HepG2 (cell line): Measurements from ENCODE around the gene SLC5A12. TPM values are rescaled to one million over a fixed set of nuclear protein-coding genes. Genes with fewer than 3 reads are reported as not detected.

Experiments used
- ATAC-seq: fragments of 200-7000 bp; cut with Tn5 transposase; 3 replicates; pipeline ENCODE4 v1.9.1; 2020; ENCODE audit warnings: mild to moderate bottlenecking, moderate library complexity
- BruUV-seq: library from RNA; stranded (reverse); fragments of 400-500 nt; replicated peaks from 2 replicates; lab custom pipeline; 2021; lab: Mats Ljungman, UMichigan
- CTCF ChIA-PET: fragments of 300-600 bp; formaldehyde crosslinking; extraction: SDS; loops from one replicate; lab custom pipeline; 2021; ENCODE audit warnings: low total read pairs, inconsistent platforms, low intra/inter-chr PET ratio; lab: Yijun Ruan, JAX
- POLR2A ChIA-PET: fragments of 350-600 bp; sonication (Branson Sonifier 250); formaldehyde crosslinking; loops from one replicate; lab custom pipeline; 2020; ENCODE audit warnings: antibody characterized with exemption, inconsistent platforms; lab: Yijun Ruan, JAX
- DNase-seq: peaks from one replicate; pipeline ENCODE4 v3.0.0-alpha.2; 2015; ENCODE audit warnings: low spot score
- FAIRE-seq: peaks from 3 replicates; lab custom pipeline; 2011; peaks lifted over from hg19 to GRCh38; lab: Jason Lieb, UNC
- H2AFZ ChIP-seq: one replicate; pipeline ENCODE4 v1.6.1; 2011; ENCODE audit warnings: low read length, inconsistent platforms
- H3K27ac ChIP-seq: fragments of 300-600 bp; 3 replicates; pipeline ENCODE4 v1.8.0; 2011; ENCODE audit warnings: mixed run types, mild to moderate bottlenecking, mixed read lengths, low read length, inconsistent platforms; ENCODE audit not compliant: insufficient read depth; ENCODE audit errors: extremely low read length
- H3K27me3 ChIP-seq, 2 experiments: fragments of 200-600 bp in 1 of 2; 2 replicates in 1 of 2; 3 replicates in 1 of 2; pipeline versions ENCODE4 v1.6.0 to v1.8.0; 2011; ENCODE audit warnings: low read length in 2 of 2, mild to moderate bottlenecking in 2 of 2, moderate library complexity in 2 of 2, inconsistent platforms in 1 of 2; ENCODE audit not compliant: insufficient read depth in 2 of 2, control insufficient read depth in 1 of 2
- H3K36me3 ChIP-seq, 2 experiments: fragments of 200-600 bp in 1 of 2; replicated peaks in 1 of 2; 2 replicates in 1 of 2; 3 replicates in 1 of 2; pipeline versions ENCODE4 v1.5.1 to v1.8.0; 2011; ENCODE audit warnings: low read length in 2 of 2, inconsistent platforms in 1 of 2; ENCODE audit not compliant: insufficient read depth in 2 of 2, control insufficient read depth in 1 of 2
- H3K4me1 ChIP-seq: 2 replicates; pipeline ENCODE4 v1.5.1; 2012; ENCODE audit warnings: low read length, inconsistent platforms; ENCODE audit not compliant: insufficient read depth
- H3K4me2 ChIP-seq: 2 replicates; pipeline ENCODE4 v1.6.0; 2011; ENCODE audit warnings: low read depth, low read length, inconsistent platforms
- H3K4me3 ChIP-seq, 3 experiments: fragments of 200-600 bp in 1 of 3; sonication (generic), shearing (Covaris generic) in 1 of 3; replicated peaks in 1 of 3; 2 replicates each; pipeline ENCODE4 v1.5.1; 2011 to 2016; ENCODE audit warnings: low read length in 3 of 3, inconsistent platforms in 2 of 3, low read depth in 2 of 3, mild to moderate bottlenecking in 2 of 3, control low read depth in 1 of 3, mixed read lengths in 1 of 3; ENCODE audit not compliant: insufficient read depth in 1 of 3
- H3K79me2 ChIP-seq: one replicate; pipeline ENCODE4 v1.6.1; 2011; ENCODE audit warnings: low read length, inconsistent platforms; ENCODE audit not compliant: insufficient read depth
- H3K9ac ChIP-seq: 2 replicates; pipeline ENCODE4 v1.6.0; 2011; ENCODE audit warnings: mild to moderate bottlenecking, low read depth, low read length, inconsistent platforms; ENCODE audit not compliant: insufficient read depth
- H3K9me3 ChIP-seq: 2 replicates; pipeline ENCODE4 v1.5.1; 2012; ENCODE audit warnings: mild to moderate bottlenecking, low read length
- H4K20me1 ChIP-seq: 2 replicates; pipeline ENCODE4 v1.6.0; 2011; ENCODE audit warnings: inconsistent platforms, mild to moderate bottlenecking, low read length, moderate library complexity; ENCODE audit not compliant: insufficient read depth
- BCL3 ChIP-seq: sonication (generic); formaldehyde crosslinking; IDR thresholded peaks from 2 replicates; pipeline ENCODE4 v1.5.1; 2020; ENCODE audit warnings: mild to moderate bottlenecking, missing genetic modification reagents, moderate library complexity
- BCL6 ChIP-seq: IDR thresholded peaks from 2 replicates; pipeline ENCODE4 v1.6.1; 2016; ENCODE audit warnings: missing genetic modification reagents, missing compliant biosample characterization
- CBX1 ChIP-seq: IDR thresholded peaks from one replicate; pipeline ENCODE4 v1.6.1; 2016; ENCODE audit warnings: antibody characterized with exemption, low read depth
- GPN1 ChIP-seq: sonication (generic); formaldehyde crosslinking; IDR thresholded peaks from 2 replicates; pipeline ENCODE4 v1.5.1; 2020; ENCODE audit warnings: missing genetic modification reagents, borderline replicate concordance
- LBX2 ChIP-seq: sonication (generic); formaldehyde crosslinking; IDR thresholded peaks from 2 replicates; pipeline ENCODE4 v1.5.0; 2020; ENCODE audit warnings: missing genetic modification reagents, mild to moderate bottlenecking, borderline replicate concordance
- POGK ChIP-seq: sonication (generic); formaldehyde crosslinking; conservative IDR thresholded peaks from 2 replicates; pipeline ENCODE4 v1.8.0; 2022; ENCODE audit warnings: mild to moderate bottlenecking, moderate library complexity, missing genetic modification reagents
- XRCC5 ChIP-seq: fragments of 200-400 bp; formaldehyde crosslinking; optimal IDR thresholded peaks from 2 replicates; pipeline ENCODE3; 2017; ENCODE audit warnings: mild to moderate bottlenecking, low read length
- ZNF20 ChIP-seq: sonication (generic); formaldehyde crosslinking; IDR thresholded peaks from 2 replicates; pipeline ENCODE4 v1.4.0; 2020; ENCODE audit warnings: mild to moderate bottlenecking, moderate library complexity, missing genetic modification reagents
- ZNF280D ChIP-seq: sonication (generic); formaldehyde crosslinking; IDR thresholded peaks from 2 replicates; pipeline ENCODE4 v1.5.1; 2020; ENCODE audit warnings: mild to moderate bottlenecking, missing genetic modification reagents
- ZNF710 ChIP-seq: sonication (generic); formaldehyde crosslinking; IDR thresholded peaks from 2 replicates; pipeline ENCODE4 v1.5.0; 2020; ENCODE audit warnings: mild to moderate bottlenecking, missing genetic modification reagents, borderline replicate concordance
- in situ Hi-C: cut with HindIII; loops from 2 replicates; pipeline ENCODE4 v1.10.0; 2017; ENCODE audit warnings: low pct_unique_long_range_greater_than_20kb; ENCODE audit not compliant: extremely low pct_ligation_motif_present
- intact Hi-C: fragments of 100-400 bp; cut with micrococcal nuclease; formaldehyde crosslinking; loops from one replicate; pipeline ENCODE4 v1.10.0; 2022; ENCODE audit not compliant: unreplicated experiment
- polyA plus RNA-seq, 8 experiments: library from polyadenylated mRNA; depleted of rRNA in 3 of 8; stranded (reverse) in 7 of 8; unstranded in 1 of 8; fragments of >200 nt; fragmentation: Illumina TruSeq in 4 of 8; extraction: Trizol in 4 of 8; gene quantifications; 2 replicates each; pipeline versions ENCODE4 v1.2.1 to v1.2.3, GENCODE V29; 2011 to 2016; ENCODE audit warnings: low read depth in 4 of 8, missing spikeins in 1 of 8, mixed read lengths in 1 of 8; ENCODE audit not compliant: insufficient read depth in 1 of 8
- total RNA-seq, 5 experiments: library from RNA; depleted of rRNA; stranded (reverse); fragments of >200 nt; fragmentation: Illumina TruSeq; extraction: Trizol; gene quantifications; 2 replicates each; pipeline ENCODE4 v1.2.3, GENCODE V29; 2016; ENCODE audit warnings: low read depth in 1 of 5

SLC5A12 gene
- total and polyA plus RNA-seq, 2 of the 13 experiments (the other 11 are each of a cell fraction or from before 2014, with no cell fraction given), result not detected

GRCh38 chr11:26717771-26718170 lies 4.1 kb downstream of the SLC5A12 start:
- Histone ChIP-seq H3K4me3 (no peak overlapping the region), H3K9ac (no peak overlapping the region), H3K27me3 (no peaks in the 10 kb centered on the region), H4K20me1 (no peaks in the 10 kb centered on the region), H3K27ac (no peak overlapping the region), H3K4me2 (no peak overlapping the region), H3K9me3 (no peaks in the 10 kb centered on the region), H3K79me2 (no peaks in the 10 kb centered on the region), H3K4me1 (no peaks in the 10 kb centered on the region), H3K36me3 (no peaks in the 10 kb centered on the region), H2AFZ (no peak overlapping the region)
- POLR2A ChIA-PET, result no interaction called here
- FAIRE-seq, result no peak
- no TSS peak for BruUV-seq
- intact Hi-C loops, result no loop called here
- no peak for ATAC-seq
- DNase-seq, result no peak
- CTCF ChIA-PET, result no interaction called here
- in situ Hi-C loops, result no loop called here
- no peak for TF ChIP-seq GPN1
- no peak for TF ChIP-seq XRCC5
- no peak for TF ChIP-seq ZNF280D
- TF ChIP-seq ZNF710, result no peak
- TF ChIP-seq POGK (CRISPR knock-in tag), result no peak
- no peak for TF ChIP-seq BCL6 (CRISPR knock-in tag)
- no peak for TF ChIP-seq BCL3 (CRISPR knock-in tag)
- no peak for TF ChIP-seq LBX2
- TF ChIP-seq CBX1, result no peak
- no peak for TF ChIP-seq ZNF20 (CRISPR knock-in tag)
